HFF-Myc (cell line): ENCODE data around the gene TAF7L.

Experiments used
- DNase-seq: peaks from one replicate; pipeline ENCODE4 v3.0.0-alpha.2; 2011; ENCODE audit warnings: low read depth; ENCODE audit errors: extremely low read depth
- H3K4me3 ChIP-seq: replicated peaks from 2 replicates; pipeline ENCODE4 v1.5.1; 2011; ENCODE audit warnings: low read depth, mild to moderate bottlenecking, control low read depth, low read length
- CTCF ChIP-seq: IDR thresholded peaks from 2 replicates; pipeline ENCODE4 v1.5.1; 2012; ENCODE audit warnings: mild to moderate bottlenecking, low read depth, low read length, control low read depth; ENCODE audit errors: missing control alignments

The TAF7L gene

GRCh38 chrX:101257448-101258258, 33.5 kb downstream of the TAF7L start:
- TF ChIP-seq CTCF, result no peak
- DNase-seq, result no peak

GRCh38 chrX:101252634-101253033, 38.5 kb downstream of the TAF7L start:
- DNase-seq, result no peak
- TF ChIP-seq CTCF, result no peak
- H3K4me3 ChIP-seq, result no peak overlapping the region

More at GRCh38 chrX:101257448-101258258, 33.5 kb downstream of the TAF7L start:
- H3K4me3 ChIP-seq, result no peak overlapping the region

DNA sequence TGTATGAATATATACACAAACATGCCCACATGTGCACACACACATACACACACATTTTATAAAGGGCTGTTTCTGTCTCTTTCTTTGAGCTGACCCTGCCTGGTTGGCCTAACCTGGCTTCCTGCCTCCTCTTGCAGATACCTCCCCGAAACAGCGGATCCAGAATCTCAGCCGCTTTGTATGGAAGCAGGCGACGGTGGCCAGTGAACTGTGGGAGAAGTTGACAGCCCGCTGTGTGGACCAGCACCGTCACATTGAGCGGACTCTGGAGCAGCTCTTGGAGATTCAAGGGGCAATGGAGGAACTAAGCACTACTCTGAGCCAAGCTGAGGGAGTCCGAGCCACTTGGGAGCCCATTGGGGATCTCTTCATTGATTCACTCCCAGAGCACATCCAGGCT, 49.6 kb downstream of the TAF7L start:
- no peak for TF ChIP-seq CTCF
- H3K4me3 ChIP-seq, result no peak overlapping the region
- no peak for DNase-seq

DNA sequence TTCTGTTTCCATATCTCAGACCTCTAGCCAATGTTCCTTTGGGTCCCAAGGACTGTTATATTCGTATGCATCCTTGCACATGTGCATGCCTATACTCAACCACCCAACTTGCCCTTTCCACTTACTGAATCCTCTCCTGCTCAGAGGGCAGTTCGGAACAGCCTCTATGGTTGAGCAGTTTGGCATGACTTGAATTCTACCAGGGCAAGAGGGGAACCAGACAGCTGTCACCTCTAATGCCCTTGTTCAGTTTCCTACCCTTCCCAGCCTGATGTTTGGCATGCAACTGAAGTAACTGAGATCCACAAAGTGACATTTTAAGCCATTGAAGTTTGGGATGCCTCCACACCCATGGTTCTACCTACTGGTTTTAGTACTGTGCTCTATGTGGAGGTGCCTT, 54.1 kb downstream of the TAF7L start:
- DNase-seq, result no peak
- no peak for TF ChIP-seq CTCF
- no peak overlapping the region for H3K4me3 ChIP-seq

- no peak overlapping the region for H3K4me3 ChIP-seq
- no peak for DNase-seq
- TF ChIP-seq CTCF, result no peak
Observed at GRCh38 chrX:101232316-101232715, 58.8 kb downstream of the TAF7L start.

GRCh38 chrX:101231080-101231479, 60.1 kb downstream of the TAF7L start:
- TF ChIP-seq CTCF, result no peak
- DNase-seq, result no peak
- no peak overlapping the region for H3K4me3 ChIP-seq

- no peak for DNase-seq
- no peak overlapping the region for H3K4me3 ChIP-seq
- TF ChIP-seq CTCF, result no peak
Observed at GRCh38 chrX:101230636-101231035, 60.5 kb downstream of the TAF7L start.
